K562 (cell line): Measurements from ENCODE around the gene TTLL12. TPM values are rescaled to one million over a fixed set of nuclear protein-coding genes. Genes with fewer than 3 reads are reported as not detected.

Experiments
- ATAC-seq: fragments of 200-7000 bp; cut with Tn5 transposase; 3 replicates; pipeline ENCODE4 v1.9.1; 2020; ENCODE audit warnings: moderate library complexity
- BruUV-seq: library from RNA; stranded (reverse); fragments of 400-500 nt; replicated peaks from 2 replicates; lab custom pipeline; 2021; lab: Mats Ljungman, UMichigan
- CTCF ChIA-PET: fragments of 300-600 bp; formaldehyde crosslinking; extraction: SDS; loops from one replicate; lab custom pipeline; 2021; ENCODE audit warnings: low intra/inter-chr PET ratio; lab: Yijun Ruan, JAX
- POLR2A ChIA-PET: fragments of 300-600, 350-650 bp; sonication (Branson Sonifier 250); formaldehyde crosslinking; extraction: SDS; loops from one replicate; lab custom pipeline; 2021; ENCODE audit warnings: antibody characterized with exemption, inconsistent platforms; lab: Yijun Ruan, JAX
- DNase-seq, 4 experiments: peaks; one replicate each; pipeline versions ENCODE4 v3.0.0 to v3.0.0-alpha.2; 2011 to 2018; ENCODE audit warnings: low spot score in 3 of 4, mixed read lengths in 3 of 4; ENCODE audit errors: extremely low read depth in 1 of 4
- FAIRE-seq: peaks from 2 replicates; lab custom pipeline; 2011; peaks lifted over from hg19 to GRCh38; lab: Jason Lieb, UNC
- H2AFZ ChIP-seq: 2 replicates; pipeline ENCODE4 v1.6.0; 2011; ENCODE audit warnings: low read depth, low read length, control low read depth, inconsistent platforms
- H3K27ac ChIP-seq: fragments of 200-600 bp; 3 replicates; pipeline ENCODE4 v1.8.0; 2011; ENCODE audit warnings: low read depth, mild to moderate bottlenecking, control low read depth, inconsistent platforms, low read length, moderate library complexity, mixed read lengths; ENCODE audit errors: extremely low read depth
- H3K27me3 ChIP-seq, 2 experiments: fragments of 300-600 bp in 1 of 2; 2 replicates in 1 of 2; 3 replicates in 1 of 2; pipeline versions ENCODE4 v1.6.0 to v1.8.0; 2011; ENCODE audit warnings: inconsistent platforms in 2 of 2, low read length in 2 of 2, mild to moderate bottlenecking in 1 of 2, mixed read lengths in 1 of 2, moderate library complexity in 1 of 2; ENCODE audit not compliant: control insufficient read depth in 2 of 2, insufficient read depth in 2 of 2
- H3K36me3 ChIP-seq: fragments of 300-600 bp; 3 replicates; pipeline ENCODE4 v1.8.0; 2011; ENCODE audit warnings: mild to moderate bottlenecking, low read length, inconsistent platforms; ENCODE audit not compliant: control insufficient read depth, insufficient read depth
- H3K4me1 ChIP-seq, 2 experiments: fragments of 200-600 bp in 1 of 2; replicated peaks in 1 of 2; 2 replicates in 1 of 2; 3 replicates in 1 of 2; pipeline versions ENCODE4 v1.5.1 to v1.8.0; 2011; ENCODE audit warnings: inconsistent platforms in 2 of 2, low read length in 2 of 2, mild to moderate bottlenecking in 1 of 2, mixed read lengths in 1 of 2, moderate library complexity in 1 of 2; ENCODE audit not compliant: control insufficient read depth in 2 of 2, insufficient read depth in 2 of 2
- H3K4me2 ChIP-seq: 2 replicates; pipeline ENCODE4 v1.6.1; 2011; ENCODE audit warnings: low read length, control low read depth, inconsistent platforms, mixed read lengths; ENCODE audit not compliant: insufficient read depth
- H3K4me3 ChIP-seq: fragments of 200-600 bp; sonication (generic), shearing (Covaris generic); 2 replicates; pipeline ENCODE4 v1.5.1; 2016; ENCODE audit warnings: control low read depth, inconsistent platforms
- H3K79me2 ChIP-seq: fragments of 200-600 bp; 3 replicates; pipeline ENCODE4 v1.8.0; 2011; ENCODE audit warnings: low read length, inconsistent platforms; ENCODE audit not compliant: control insufficient read depth, insufficient read depth
- H3K9ac ChIP-seq, 2 experiments: 2 replicates each; pipeline versions ENCODE4 v1.6.0 to v1.6.1; 2011; ENCODE audit warnings: low read depth in 2 of 2, low read length in 2 of 2, control low read depth in 1 of 2, inconsistent platforms in 1 of 2, mild to moderate bottlenecking in 1 of 2, mixed read lengths in 1 of 2; ENCODE audit not compliant: insufficient read depth in 1 of 2
- H3K9me1 ChIP-seq: one replicate; pipeline ENCODE4 v1.6.0; 2011; ENCODE audit warnings: inconsistent platforms, mild to moderate bottlenecking, low read length, moderate library complexity; ENCODE audit not compliant: control insufficient read depth, insufficient read depth
- H3K9me3 ChIP-seq: replicated peaks from 2 replicates; pipeline ENCODE4 v1.5.1; 2011; ENCODE audit warnings: low read depth, low read length, inconsistent platforms; ENCODE audit not compliant: control insufficient read depth, insufficient read depth
- H4K20me1 ChIP-seq: replicated peaks from 2 replicates; pipeline ENCODE4 v1.6.1; 2011; ENCODE audit warnings: low read length, inconsistent platforms, mixed read lengths; ENCODE audit not compliant: control insufficient read depth, insufficient read depth
- ARID3B ChIP-seq: fragments of 250-450 bp; sonication (Bioruptor Pico); IDR thresholded peaks from 2 replicates; pipeline ENCODE4 v1.4.0; 2020; ENCODE audit warnings: borderline replicate concordance
- BHLHE40 ChIP-seq: IDR thresholded peaks from 2 replicates; pipeline ENCODE4 v1.6.1; 2011; ENCODE audit warnings: low read length, improper control_type of control experiment
- IFI16 ChIP-seq: fragments of 250-450 bp; sonication (Bioruptor Pico); IDR thresholded peaks from 2 replicates; pipeline ENCODE4 v2.1.2; 2022; ENCODE audit warnings: mild to moderate bottlenecking, inconsistent platforms
- PTBP1 ChIP-seq: fragments of 200-400 bp; formaldehyde crosslinking; IDR thresholded peaks from 2 replicates; pipeline ENCODE4 v1.6.1; 2017; ENCODE audit warnings: low read depth, low read length
- ZNF253 ChIP-seq: fragments of 250-450 bp; sonication (Bioruptor Pico); conservative IDR thresholded peaks from 2 replicates; pipeline ENCODE4 v1.6.1; 2021; ENCODE audit warnings: mild to moderate bottlenecking
- ZNF75A ChIP-seq: fragments of 450-650 bp; formaldehyde crosslinking; IDR thresholded peaks from 2 replicates; pipeline ENCODE4 v1.4.0; 2020; ENCODE audit warnings: mild to moderate bottlenecking
- WGBS: fragments of 100-300 bp; shearing (Covaris generic); methylation state at CpG from one replicate; pipeline ENCODE4 v1.1.6; 2016; ENCODE audit warnings: low coverage, mixed read lengths; ENCODE audit not compliant: insufficient coverage; ENCODE audit errors: missing lambda C conversion rate; 5-methylcytosine and 5-hydroxymethylcytosine counted together
- in situ Hi-C: fragments of 300-500 bp; cut with MboI; formaldehyde crosslinking; loops from 4 replicates; pipeline ENCODE4 v1.15.0; 2018; ENCODE audit warnings: inconsistent platforms, mixed read lengths
- intact Hi-C: fragments of 100-400 bp; cut with micrococcal nuclease; formaldehyde crosslinking; loops from 2 replicates; pipeline ENCODE4 v1.14.2; 2022
- polyA plus RNA-seq, 8 experiments: library from polyadenylated mRNA; depleted of rRNA in 4 of 8; stranded (reverse) in 5 of 8; unstranded in 3 of 8; fragments of >200 nt; fragmentation: Nextera tagmentation in 2 of 8; fragmentation: Illumina TruSeq in 1 of 8; extraction: Ambion mirVana in 2 of 8; extraction: Trizol in 1 of 8; gene quantifications; 2 replicates each; pipeline versions ENCODE4 v1.2.1 to v1.2.3, GENCODE V29; 2011 to 2014; ENCODE audit warnings: inconsistent platforms in 1 of 8, missing spikeins in 1 of 8
- total RNA-seq, 7 experiments: library from RNA; depleted of rRNA in 6 of 7; stranded (reverse); fragments of >200 nt in 6 of 7; fragmentation: Illumina TruSeq in 2 of 7; extraction: Trizol in 2 of 7; gene quantifications; 2 replicates each; pipeline versions ENCODE4 v1.2.1 to v1.2.3, GENCODE V29; 2011 to 2021; ENCODE audit warnings: low replicate concordance in 1 of 7
- TF ChIP-seq, protein P1 (sequence below): fragments of 450-650 bp; formaldehyde crosslinking; IDR thresholded peaks from 2 replicates; pipeline ENCODE4 v1.4.0; 2022; ENCODE audit warnings: missing genetic modification characterization
- TF ChIP-seq, protein P2 (sequence below): fragments of 250-450 bp; sonication (Bioruptor Pico); IDR thresholded peaks from 2 replicates; pipeline ENCODE4 v1.9.0; 2021; ENCODE audit warnings: mild to moderate bottlenecking, inconsistent platforms
- TF ChIP-seq, protein P3 (sequence below): fragments of 250-450 bp; sonication (Bioruptor Pico); IDR thresholded peaks from 2 replicates; pipeline ENCODE4 v1.8.0; 2021; ENCODE audit warnings: moderate library complexity, mild to moderate bottlenecking, inconsistent platforms
- TF ChIP-seq, protein P4 (sequence below): fragments of 450-650 bp; IDR thresholded peaks from 2 replicates; pipeline ENCODE4 v1.6.1; 2017; ENCODE audit warnings: mild to moderate bottlenecking, moderate library complexity

TTLL12 gene
- total and polyA plus RNA-seq, 9 of the 15 experiments (the other 6 are each of a cell fraction or from before 2014, with no cell fraction given), result 1.3 to 128 (median 43.0) TPM

DNA sequence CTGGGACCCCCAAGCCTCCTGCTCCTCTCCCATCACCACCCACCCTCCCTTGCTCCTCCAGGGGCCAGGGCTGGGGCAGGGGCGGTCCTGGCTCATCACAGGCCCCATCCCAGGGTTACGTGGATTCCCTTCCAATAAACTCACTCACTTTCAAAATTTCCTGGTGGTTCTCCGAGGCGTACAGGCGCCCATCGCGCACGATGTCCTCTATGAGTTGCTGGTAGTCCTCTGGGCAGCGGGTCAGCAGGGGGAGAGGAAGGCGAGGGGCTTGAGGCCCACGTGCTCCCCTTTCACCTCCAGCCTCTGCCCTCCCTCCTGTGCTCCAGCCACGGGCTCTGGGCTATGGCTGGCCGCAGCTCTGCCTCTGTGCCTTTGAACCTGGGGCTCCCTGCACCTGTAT lies 20.5 kb upstream of the TTLL12 start (continued):
- TF ChIP-seq, protein P1, sequence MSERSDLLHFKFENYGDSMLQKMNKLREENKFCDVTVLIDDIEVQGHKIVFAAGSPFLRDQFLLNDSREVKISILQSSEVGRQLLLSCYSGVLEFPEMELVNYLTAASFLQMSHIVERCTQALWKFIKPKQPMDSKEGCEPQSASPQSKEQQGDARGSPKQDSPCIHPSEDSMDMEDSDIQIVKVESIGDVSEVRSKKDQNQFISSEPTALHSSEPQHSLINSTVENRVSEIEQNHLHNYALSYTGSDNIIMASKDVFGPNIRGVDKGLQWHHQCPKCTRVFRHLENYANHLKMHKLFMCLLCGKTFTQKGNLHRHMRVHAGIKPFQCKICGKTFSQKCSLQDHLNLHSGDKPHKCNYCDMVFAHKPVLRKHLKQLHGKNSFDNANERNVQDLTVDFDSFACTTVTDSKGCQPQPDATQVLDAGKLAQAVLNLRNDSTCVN (CRISPR knock-in tag), result no peak
- TF ChIP-seq, protein P2, sequence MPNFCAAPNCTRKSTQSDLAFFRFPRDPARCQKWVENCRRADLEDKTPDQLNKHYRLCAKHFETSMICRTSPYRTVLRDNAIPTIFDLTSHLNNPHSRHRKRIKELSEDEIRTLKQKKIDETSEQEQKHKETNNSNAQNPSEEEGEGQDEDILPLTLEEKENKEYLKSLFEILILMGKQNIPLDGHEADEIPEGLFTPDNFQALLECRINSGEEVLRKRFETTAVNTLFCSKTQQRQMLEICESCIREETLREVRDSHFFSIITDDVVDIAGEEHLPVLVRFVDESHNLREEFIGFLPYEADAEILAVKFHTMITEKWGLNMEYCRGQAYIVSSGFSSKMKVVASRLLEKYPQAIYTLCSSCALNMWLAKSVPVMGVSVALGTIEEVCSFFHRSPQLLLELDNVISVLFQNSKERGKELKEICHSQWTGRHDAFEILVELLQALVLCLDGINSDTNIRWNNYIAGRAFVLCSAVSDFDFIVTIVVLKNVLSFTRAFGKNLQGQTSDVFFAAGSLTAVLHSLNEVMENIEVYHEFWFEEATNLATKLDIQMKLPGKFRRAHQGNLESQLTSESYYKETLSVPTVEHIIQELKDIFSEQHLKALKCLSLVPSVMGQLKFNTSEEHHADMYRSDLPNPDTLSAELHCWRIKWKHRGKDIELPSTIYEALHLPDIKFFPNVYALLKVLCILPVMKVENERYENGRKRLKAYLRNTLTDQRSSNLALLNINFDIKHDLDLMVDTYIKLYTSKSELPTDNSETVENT (CRISPR knock-in tag), result no peak

DNA sequence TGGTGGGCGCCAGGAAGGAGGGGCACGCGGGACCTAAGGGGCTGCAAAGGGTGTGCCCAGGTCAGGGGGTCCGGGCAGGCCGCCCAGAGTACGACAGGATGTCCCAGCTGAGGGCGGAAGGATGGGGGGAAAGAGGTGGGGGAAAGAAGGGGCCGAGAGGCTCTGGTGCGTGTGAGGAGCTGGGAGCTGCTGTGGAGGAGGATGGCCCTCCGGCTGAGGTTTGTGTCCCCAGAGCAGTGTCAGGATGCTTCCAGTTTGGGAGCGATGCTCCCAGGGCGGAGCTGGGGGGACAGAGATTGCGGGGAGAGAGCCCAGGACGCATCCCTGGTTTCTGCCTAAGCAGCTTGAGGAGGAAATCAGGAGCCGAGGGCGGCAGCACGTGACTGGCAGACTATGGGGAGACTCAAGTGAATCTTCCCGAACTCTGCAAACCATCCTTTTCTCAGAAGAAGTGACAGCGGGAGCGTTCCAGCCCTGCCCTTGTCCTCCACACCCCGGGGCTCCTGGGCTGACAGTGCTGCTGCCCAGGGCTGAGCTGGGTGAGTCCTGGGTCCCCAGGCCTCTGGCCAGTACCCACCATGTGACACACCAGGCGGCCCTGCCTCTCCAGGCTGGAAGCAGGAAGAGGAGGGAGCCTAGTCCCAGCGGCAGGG lies 19.7 kb upstream of the TTLL12 start:
- Histone ChIP-seq H3K36me3 (no peaks in the 10 kb centered on the region), H3K4me1 (peaks cover 2 to 31% of the 10 kb centered on the region in 2 experiments; a peak in 3 of 5 replicates), H3K27ac (no peak overlapping the region), H3K79me2 (no peaks in the 10 kb centered on the region), H4K20me1 (no peaks in the 10 kb centered on the region), H3K27me3 (peaks cover 0 to 20% of the 10 kb centered on the region in 2 experiments; a peak in 3 of 5 replicates), H3K9me3 (no peaks in the 10 kb centered on the region), H2AFZ (no peak overlapping the region), H3K4me3 (no peak overlapping the region), H3K9me1 (no peaks in the 10 kb centered on the region), H3K4me2 (no peak overlapping the region), H3K9ac (no peak overlapping the region; a peak in 1 of 4 replicates)
- DNase-seq (no peak), ATAC-seq (no peak), FAIRE-seq (no peak)
- WGBS, result 2% methylated on average over 17 of the region's 23 CpGs
- no TSS peak for BruUV-seq
- in situ Hi-C loops, result no loop called here
- intact Hi-C loops, result no loop called here
- ChIA-PET CTCF (no interaction called here), POLR2A (interaction anchor here (0.6 kb wide), 1 partner anchor 9 kb away, joined by 3 read pairs; no protein-coding TSS in a partner anchor)
- TF ChIP-seq, protein P3, sequence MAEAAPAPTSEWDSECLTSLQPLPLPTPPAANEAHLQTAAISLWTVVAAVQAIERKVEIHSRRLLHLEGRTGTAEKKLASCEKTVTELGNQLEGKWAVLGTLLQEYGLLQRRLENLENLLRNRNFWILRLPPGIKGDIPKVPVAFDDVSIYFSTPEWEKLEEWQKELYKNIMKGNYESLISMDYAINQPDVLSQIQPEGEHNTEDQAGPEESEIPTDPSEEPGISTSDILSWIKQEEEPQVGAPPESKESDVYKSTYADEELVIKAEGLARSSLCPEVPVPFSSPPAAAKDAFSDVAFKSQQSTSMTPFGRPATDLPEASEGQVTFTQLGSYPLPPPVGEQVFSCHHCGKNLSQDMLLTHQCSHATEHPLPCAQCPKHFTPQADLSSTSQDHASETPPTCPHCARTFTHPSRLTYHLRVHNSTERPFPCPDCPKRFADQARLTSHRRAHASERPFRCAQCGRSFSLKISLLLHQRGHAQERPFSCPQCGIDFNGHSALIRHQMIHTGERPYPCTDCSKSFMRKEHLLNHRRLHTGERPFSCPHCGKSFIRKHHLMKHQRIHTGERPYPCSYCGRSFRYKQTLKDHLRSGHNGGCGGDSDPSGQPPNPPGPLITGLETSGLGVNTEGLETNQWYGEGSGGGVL, result no peak
- TF ChIP-seq ZNF253 (CRISPR knock-in tag), result no peak
- TF ChIP-seq BHLHE40, result 0 out of 2 replicates have a peak, but pooled peaks have one; percentile 16
- TF ChIP-seq, protein P4, sequence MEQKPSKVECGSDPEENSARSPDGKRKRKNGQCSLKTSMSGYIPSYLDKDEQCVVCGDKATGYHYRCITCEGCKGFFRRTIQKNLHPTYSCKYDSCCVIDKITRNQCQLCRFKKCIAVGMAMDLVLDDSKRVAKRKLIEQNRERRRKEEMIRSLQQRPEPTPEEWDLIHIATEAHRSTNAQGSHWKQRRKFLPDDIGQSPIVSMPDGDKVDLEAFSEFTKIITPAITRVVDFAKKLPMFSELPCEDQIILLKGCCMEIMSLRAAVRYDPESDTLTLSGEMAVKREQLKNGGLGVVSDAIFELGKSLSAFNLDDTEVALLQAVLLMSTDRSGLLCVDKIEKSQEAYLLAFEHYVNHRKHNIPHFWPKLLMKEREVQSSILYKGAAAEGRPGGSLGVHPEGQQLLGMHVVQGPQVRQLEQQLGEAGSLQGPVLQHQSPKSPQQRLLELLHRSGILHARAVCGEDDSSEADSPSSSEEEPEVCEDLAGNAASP, result no peak
- no peak for TF ChIP-seq IFI16 (CRISPR knock-in tag)
- TF ChIP-seq ARID3B, result no peak
- no peak for TF ChIP-seq PTBP1
- no peak for TF ChIP-seq ZNF75A (CRISPR knock-in tag)
